HFF-Myc (cell line): ENCODE measurements around the gene GPC5.
"Not testable (repeated sequence)": the region's sequence is repeated elsewhere in the genome, so short reads cannot be mapped to it uniquely, and the experiment has no call there.

Experiments
- DNase-seq: peaks from one replicate; pipeline ENCODE4 v3.0.0-alpha.2; 2011; ENCODE audit warnings: low read depth; ENCODE audit errors: extremely low read depth
- H3K4me3 ChIP-seq: replicated peaks from 2 replicates; pipeline ENCODE4 v1.5.1; 2011; ENCODE audit warnings: low read depth, mild to moderate bottlenecking, control low read depth, low read length
- TF ChIP-seq, protein P1 (sequence below): IDR thresholded peaks from 2 replicates; pipeline ENCODE4 v1.5.1; 2012; ENCODE audit warnings: mild to moderate bottlenecking, low read depth, low read length, control low read depth; ENCODE audit errors: missing control alignments

Gene GPC5

DNA sequence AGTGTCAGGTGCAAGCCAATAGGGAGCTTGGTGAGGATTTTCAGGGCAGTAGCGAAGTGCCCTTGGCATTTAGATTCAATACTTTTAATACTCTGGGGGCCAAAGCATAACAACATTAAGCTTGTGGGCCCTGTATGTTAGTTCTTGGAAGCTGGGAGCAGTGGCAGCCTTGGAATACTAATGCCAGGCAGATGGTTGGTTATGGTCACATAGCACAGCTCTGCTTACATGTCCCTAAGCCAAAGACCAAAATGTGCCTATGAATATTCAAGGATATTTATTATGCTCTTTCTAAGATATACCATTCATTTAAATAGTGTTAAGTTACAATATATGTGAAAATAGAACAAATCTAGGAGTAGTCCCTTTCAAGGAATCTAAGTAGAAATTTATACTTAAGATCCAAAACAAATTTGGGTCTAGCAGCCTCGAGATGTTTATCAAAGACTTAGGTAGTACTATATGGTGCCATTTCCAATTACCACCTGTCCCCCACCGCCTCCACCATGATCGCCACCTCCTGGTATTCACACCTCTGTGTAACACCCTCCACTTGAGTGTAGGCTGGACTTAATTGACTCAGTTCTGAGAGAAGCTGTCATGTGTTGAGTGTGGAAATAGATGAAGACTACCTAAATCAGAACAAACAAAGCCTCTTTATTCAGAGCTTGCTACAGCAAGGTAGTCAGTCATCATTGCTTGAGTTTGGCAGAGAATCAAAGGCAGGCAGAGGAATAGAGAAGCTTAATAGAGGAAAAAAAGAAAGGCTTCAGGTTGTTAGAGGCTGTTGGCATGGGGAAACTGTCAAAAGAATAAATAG lies 261.0 kb downstream of the GPC5 start:
- DNase-seq = no peak
- H3K4me3 ChIP-seq = no peak overlapping the region
- TF ChIP-seq, protein P1, sequence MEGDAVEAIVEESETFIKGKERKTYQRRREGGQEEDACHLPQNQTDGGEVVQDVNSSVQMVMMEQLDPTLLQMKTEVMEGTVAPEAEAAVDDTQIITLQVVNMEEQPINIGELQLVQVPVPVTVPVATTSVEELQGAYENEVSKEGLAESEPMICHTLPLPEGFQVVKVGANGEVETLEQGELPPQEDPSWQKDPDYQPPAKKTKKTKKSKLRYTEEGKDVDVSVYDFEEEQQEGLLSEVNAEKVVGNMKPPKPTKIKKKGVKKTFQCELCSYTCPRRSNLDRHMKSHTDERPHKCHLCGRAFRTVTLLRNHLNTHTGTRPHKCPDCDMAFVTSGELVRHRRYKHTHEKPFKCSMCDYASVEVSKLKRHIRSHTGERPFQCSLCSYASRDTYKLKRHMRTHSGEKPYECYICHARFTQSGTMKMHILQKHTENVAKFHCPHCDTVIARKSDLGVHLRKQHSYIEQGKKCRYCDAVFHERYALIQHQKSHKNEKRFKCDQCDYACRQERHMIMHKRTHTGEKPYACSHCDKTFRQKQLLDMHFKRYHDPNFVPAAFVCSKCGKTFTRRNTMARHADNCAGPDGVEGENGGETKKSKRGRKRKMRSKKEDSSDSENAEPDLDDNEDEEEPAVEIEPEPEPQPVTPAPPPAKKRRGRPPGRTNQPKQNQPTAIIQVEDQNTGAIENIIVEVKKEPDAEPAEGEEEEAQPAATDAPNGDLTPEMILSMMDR = no peak

DNA sequence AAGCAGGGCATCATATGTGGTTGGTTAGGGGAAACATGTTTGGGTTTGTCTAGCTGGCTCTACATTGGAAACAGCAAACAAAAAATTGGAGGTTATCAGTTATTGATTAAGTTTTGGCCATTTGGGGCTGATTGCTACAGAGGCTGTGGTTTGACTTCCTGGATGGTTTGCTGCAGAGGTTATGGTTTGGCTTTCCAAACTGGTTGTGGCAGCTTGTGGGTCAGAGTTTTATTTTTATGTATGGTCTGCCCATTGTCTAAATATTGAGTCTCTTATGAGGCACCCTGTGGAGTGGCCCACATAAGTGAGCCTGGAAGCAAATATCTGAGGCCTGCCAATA lies 261.6 kb downstream of the GPC5 start:
- no peak for DNase-seq
- no peak overlapping the region for H3K4me3 ChIP-seq
- TF ChIP-seq, protein P1 = no peak

DNA sequence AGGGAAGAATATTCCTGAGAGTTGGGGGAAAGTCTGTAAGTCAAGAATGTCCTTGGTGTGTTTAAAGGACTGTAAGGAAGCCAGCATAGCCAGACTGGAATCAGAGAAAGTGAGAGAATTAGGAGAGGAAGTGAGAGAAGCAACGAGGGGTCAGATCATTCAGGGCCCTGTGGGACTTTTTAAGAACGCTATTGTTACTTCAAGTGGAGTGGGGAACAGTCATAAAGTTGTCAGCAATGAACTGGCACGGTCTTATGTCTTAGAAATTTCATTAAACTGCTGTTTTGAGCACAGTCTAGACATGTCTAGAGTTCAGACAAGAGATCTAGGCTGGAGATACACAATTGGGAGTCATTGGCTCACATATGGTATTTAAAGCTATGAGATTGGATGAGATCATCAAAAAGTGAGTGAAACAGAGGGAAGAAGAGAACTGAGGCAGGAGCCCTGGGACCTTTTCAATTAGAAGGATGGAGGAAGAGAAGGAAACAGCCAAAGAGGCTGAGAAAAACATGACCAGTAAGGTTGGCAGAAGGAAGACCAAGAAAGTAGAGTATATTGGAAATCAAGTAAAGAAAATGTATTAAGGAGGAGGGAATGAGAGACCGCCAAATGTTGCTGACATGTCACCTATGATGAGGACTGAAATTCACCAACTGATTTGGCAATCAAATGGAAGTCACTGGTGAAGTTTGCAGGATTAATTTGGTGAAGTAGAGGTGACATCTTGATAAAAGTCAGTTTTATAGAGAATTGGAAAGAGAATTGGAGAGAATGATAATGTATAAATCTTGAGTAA lies 263.5 kb downstream of the GPC5 start:
- H3K4me3 ChIP-seq = no peak overlapping the region
- TF ChIP-seq, protein P1 = no peak
- no peak for DNase-seq

DNA sequence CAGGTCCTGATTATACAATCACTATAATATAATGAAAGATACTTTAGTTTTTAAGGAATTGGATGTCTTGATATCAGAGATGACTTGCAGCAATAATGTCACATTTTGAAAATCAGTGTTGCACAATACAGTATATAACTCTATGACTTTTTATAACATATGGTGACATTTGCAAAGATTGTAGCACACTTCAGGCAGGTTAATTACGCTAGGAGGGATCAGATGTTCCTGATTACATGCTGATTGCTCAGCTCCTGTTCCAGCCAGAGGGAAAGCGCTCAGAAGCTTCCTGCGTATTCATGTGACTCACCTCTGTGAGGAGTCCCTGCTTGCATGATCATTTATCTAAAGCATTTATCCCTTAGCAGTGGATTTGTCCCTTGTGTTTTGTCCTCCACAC lies 265.6 kb downstream of the GPC5 start:
- TF ChIP-seq, protein P1 = no peak
- no peak overlapping the region for H3K4me3 ChIP-seq
- no peak for DNase-seq

DNA sequence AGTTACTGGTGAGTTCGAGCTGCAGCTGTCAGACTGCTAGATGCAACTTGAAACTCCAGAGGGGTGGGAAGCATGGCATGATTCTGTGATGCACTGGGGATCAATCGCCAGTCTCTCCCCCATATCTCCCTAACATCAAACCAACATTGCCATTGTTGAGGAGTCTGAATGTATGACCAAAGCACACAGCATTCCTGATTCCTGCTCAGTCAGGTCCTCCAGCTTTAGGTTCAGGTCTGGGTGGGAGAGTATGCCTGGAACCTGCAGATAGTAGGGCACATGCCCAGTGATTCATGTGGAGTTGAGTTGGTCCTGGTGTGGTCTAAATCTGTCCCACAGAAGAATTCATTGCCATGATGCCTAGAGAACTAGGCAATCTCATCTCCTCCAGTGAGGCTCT lies 269.1 kb downstream of the GPC5 start:
- H3K4me3 ChIP-seq = no peak overlapping the region
- TF ChIP-seq, protein P1 = no peak
- no peak for DNase-seq

DNA sequence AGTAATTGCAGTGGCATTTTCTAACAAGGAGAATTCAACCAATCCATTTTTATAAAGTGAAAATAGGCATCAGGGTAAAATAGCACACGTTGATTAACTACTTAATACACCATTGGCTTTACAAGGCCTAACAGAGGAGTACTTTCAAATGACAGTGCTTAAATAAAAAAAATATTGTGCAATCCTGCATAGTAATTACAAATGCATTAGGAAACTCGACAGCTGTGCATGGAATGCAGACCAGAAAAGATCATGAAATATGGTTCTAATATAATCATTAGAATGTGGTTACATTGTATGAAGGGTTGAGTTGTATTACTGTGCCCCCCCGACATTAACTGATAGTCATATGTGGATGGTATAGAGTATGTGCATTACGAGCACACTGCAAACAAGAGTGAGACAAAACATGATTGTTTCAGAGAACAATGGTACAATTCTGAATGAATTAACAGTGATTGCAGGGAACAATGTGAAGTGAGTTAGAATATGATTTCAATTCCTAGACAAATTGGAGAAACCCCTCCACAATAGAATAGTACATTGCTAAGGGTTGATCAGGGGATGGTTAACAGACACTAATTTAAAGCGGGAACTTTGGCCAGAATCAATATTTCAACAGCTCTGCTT lies 270.6 kb downstream of the GPC5 start:
- TF ChIP-seq, protein P1 = no peak
- no peak overlapping the region for H3K4me3 ChIP-seq
- no peak for DNase-seq

DNA sequence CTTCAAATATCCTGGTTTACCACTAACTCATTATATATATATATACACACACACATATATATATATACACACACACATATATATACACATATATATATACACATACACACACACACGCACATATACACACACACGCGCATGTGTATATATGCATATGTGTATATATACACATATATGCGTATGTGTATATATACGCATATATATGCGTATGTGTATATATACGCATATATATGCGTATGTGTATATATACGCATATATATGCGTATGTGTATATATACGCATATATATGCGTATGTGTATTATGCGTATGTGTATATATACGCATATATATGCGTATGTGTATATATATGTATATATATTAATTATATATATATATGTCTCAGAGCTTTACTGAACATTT lies 275.9 kb downstream of the GPC5 start:
- DNase-seq, H3K4me3 ChIP-seq: not testable (repeated sequence)
